GM12878 (cell line): ENCODE measurements around the gene ZG16B. TPM values are rescaled to one million over a fixed set of nuclear protein-coding genes. Genes with fewer than 3 reads are reported as not detected.

Source experiments
- ATAC-seq: fragments of 200-7000 bp; cut with Tn5 transposase; 3 replicates; pipeline ENCODE4 v1.9.1; 2020; ENCODE audit warnings: mild to moderate bottlenecking, moderate library complexity
- BruUV-seq: library from RNA; stranded (reverse); fragments of 400-500 nt; replicated peaks from 2 replicates; lab custom pipeline; 2021; lab: Mats Ljungman, UMichigan
- CTCF ChIA-PET: fragments of 300-600 bp; sonication (Branson Sonifier 250); formaldehyde crosslinking; extraction: SDS; loops from one replicate; lab custom pipeline; 2021; ENCODE audit warnings: inconsistent platforms; lab: Yijun Ruan, JAX
- POLR2A ChIA-PET: fragments of 350-600 bp; formaldehyde crosslinking; extraction: SDS; loops from one replicate; lab custom pipeline; 2021; ENCODE audit warnings: inconsistent platforms; lab: Charles Lee
- RAD21 ChIA-PET: fragments of 300-600 bp; sonication (Branson Sonifier 250); formaldehyde crosslinking; loops from one replicate; lab custom pipeline; 2023; ENCODE audit warnings: antibody characterized with exemption; ENCODE audit not compliant: unreplicated experiment; lab: Charles Lee
- SMC1A ChIA-PET: fragments of 300-600 bp; sonication (Branson Sonifier 250); formaldehyde crosslinking; loops from one replicate; lab custom pipeline; 2023; ENCODE audit not compliant: unreplicated experiment, uncharacterized antibody; lab: Charles Lee
- DNase-seq: peaks from one replicate; pipeline ENCODE4 v3.0.0-alpha.2; 2011; ENCODE audit warnings: low read depth, low spot score
- FAIRE-seq: peaks from 3 replicates; lab custom pipeline; 2011; peaks lifted over from hg19 to GRCh38; lab: Jason Lieb, UNC
- H2AFZ ChIP-seq: 2 replicates; pipeline ENCODE4 v1.6.0; 2011; ENCODE audit warnings: low read depth, low read length, control low read depth; ENCODE audit not compliant: control insufficient read depth
- H3K27ac ChIP-seq: 2 replicates; pipeline ENCODE4 v1.5.1; 2011; ENCODE audit warnings: control low read depth; ENCODE audit not compliant: control insufficient read depth, insufficient read depth
- H3K27me3 ChIP-seq, 2 experiments: replicated peaks in 1 of 2; 2 replicates each; pipeline versions ENCODE4 v1.6.0 to v1.6.1; 2011; ENCODE audit warnings: low read length in 1 of 2; ENCODE audit not compliant: control insufficient read depth in 2 of 2, insufficient read depth in 2 of 2
- H3K36me3 ChIP-seq, 2 experiments: 2 replicates each; pipeline ENCODE4 v1.5.1; 2011; ENCODE audit warnings: low read length in 1 of 2; ENCODE audit not compliant: control insufficient read depth in 2 of 2, insufficient read depth in 2 of 2
- H3K4me1 ChIP-seq: 2 replicates; pipeline ENCODE4 v1.6.1; 2011; ENCODE audit warnings: mild to moderate bottlenecking, low read length, moderate library complexity, mixed read lengths; ENCODE audit not compliant: control insufficient read depth, insufficient read depth
- H3K4me2 ChIP-seq: 2 replicates; pipeline ENCODE4 v1.6.0; 2011; ENCODE audit warnings: control low read depth; ENCODE audit not compliant: control insufficient read depth, insufficient read depth
- H3K4me3 ChIP-seq: fragments of 200-600 bp; sonication (generic); 2 replicates; pipeline ENCODE4 v1.5.1; 2016
- H3K79me2 ChIP-seq: 2 replicates; pipeline ENCODE4 v1.6.0; 2011; ENCODE audit warnings: low read length; ENCODE audit not compliant: control insufficient read depth, insufficient read depth
- H3K9ac ChIP-seq: 2 replicates; pipeline ENCODE4 v1.8.0; 2011; ENCODE audit warnings: low read length, control low read depth, mixed read lengths; ENCODE audit not compliant: control insufficient read depth, insufficient read depth
- H3K9me3 ChIP-seq: replicated peaks from 3 replicates; pipeline ENCODE4 v1.5.1; 2011; ENCODE audit warnings: mild to moderate bottlenecking, low read length; ENCODE audit not compliant: control insufficient read depth, insufficient read depth
- H4K20me1 ChIP-seq: 2 replicates; pipeline ENCODE4 v1.6.0; 2011; ENCODE audit not compliant: control insufficient read depth, insufficient read depth
- BCL11A ChIP-seq: IDR thresholded peaks from 2 replicates; pipeline ENCODE4 v1.6.1; 2011; ENCODE audit warnings: low read depth, low read length
- E4F1 ChIP-seq: fragments of 450-650 bp; IDR thresholded peaks from 2 replicates; pipeline ENCODE4 v1.6.1; 2018; ENCODE audit warnings: borderline replicate concordance, mild to moderate bottlenecking; ENCODE audit not compliant: partially characterized antibody
- EED ChIP-seq: sonication (generic); IDR thresholded peaks from 2 replicates; pipeline ENCODE4 v1.6.1; 2016; ENCODE audit warnings: antibody characterized with exemption, low read depth
- EGR1 ChIP-seq, 2 experiments: IDR thresholded peaks; 1 replicate in 1 of 2; 2 replicates in 1 of 2; pipeline ENCODE4 v1.6.1; 2011 to 2012; ENCODE audit warnings: low read depth in 2 of 2, low read length in 2 of 2, borderline replicate concordance in 1 of 2, mild to moderate bottlenecking in 1 of 2, moderate library complexity in 1 of 2
- IKZF1 ChIP-seq: fragments of 450-650 bp; conservative IDR thresholded peaks from 2 replicates; pipeline ENCODE4 v1.6.1; 2017; ENCODE audit warnings: antibody characterized with exemption, mild to moderate bottlenecking
- JUND ChIP-seq: IDR thresholded peaks from 2 replicates; pipeline ENCODE4 v1.6.1; 2012; ENCODE audit warnings: low read depth, mild to moderate bottlenecking, low read length, improper control_type of control experiment, moderate library complexity
- NR2C1 ChIP-seq: fragments of 450-650 bp; IDR thresholded peaks from 2 replicates; pipeline ENCODE4 v1.6.1; 2017; ENCODE audit warnings: antibody characterized with exemption, mild to moderate bottlenecking, moderate library complexity
- ZSCAN29 ChIP-seq: fragments of 450-650 bp; IDR thresholded peaks from 2 replicates; pipeline ENCODE4 v1.6.1; 2017; ENCODE audit warnings: mild to moderate bottlenecking, moderate library complexity
- WGBS: methylation state at CpG from one replicate; pipeline ENCODE4 v1.1.6; 2016; ENCODE audit warnings: low lambda C conversion rate; ENCODE audit not compliant: insufficient replicate concordance, insufficient coverage; ENCODE audit errors: missing lambda C conversion rate; 5-methylcytosine and 5-hydroxymethylcytosine counted together
- in situ Hi-C: fragments of 300-500 bp; cut with MboI; formaldehyde crosslinking; loops from 9 replicates; pipeline ENCODE4 v1.14.3; 2018; ENCODE audit warnings: mixed read lengths
- intact Hi-C: fragments of 100-400 bp; cut with micrococcal nuclease; formaldehyde crosslinking; loops from one replicate; pipeline ENCODE4 v1.14.2; 2022; ENCODE audit not compliant: unreplicated experiment
- polyA plus RNA-seq, 11 experiments: library from polyadenylated mRNA; depleted of rRNA in 4 of 11; unstranded in 6 of 11; stranded (reverse) in 5 of 11; fragments of >200 nt; fragmentation: Nextera tagmentation in 4 of 11; fragmentation: Illumina TruSeq in 1 of 11; extraction: Ambion mirVana in 4 of 11; extraction: Trizol in 1 of 11; gene quantifications; 1 replicate in 1 of 11; 2 replicates in 10 of 11; pipeline versions ENCODE4 v1.2.1 to v1.2.3, GENCODE V29; 2011 to 2016; ENCODE audit warnings: inconsistent platforms in 2 of 11, missing spikeins in 2 of 11, low read depth in 1 of 11
- total RNA-seq, 4 experiments: library from RNA; depleted of rRNA in 3 of 4; stranded (reverse); fragments of >200 nt in 3 of 4; fragmentation: Illumina TruSeq in 1 of 4; extraction: Trizol in 1 of 4; gene quantifications; 2 replicates each; pipeline versions ENCODE4 v1.2.1 to v1.2.3, GENCODE V29; 2013 to 2021
- TF ChIP-seq, protein P1 (sequence below), 3 experiments: IDR thresholded peaks in 2 of 3; conservative IDR thresholded peaks in 1 of 3; 2 replicates each; pipeline ENCODE4 v1.5.1; 2011; ENCODE audit warnings: low read depth in 3 of 3, low read length in 3 of 3, mild to moderate bottlenecking in 3 of 3, control low read depth in 2 of 3, moderate library complexity in 2 of 3, inconsistent platforms in 1 of 3, mixed read lengths in 1 of 3; ENCODE audit not compliant: control insufficient read depth in 2 of 3, insufficient read depth in 1 of 3; ENCODE audit errors: extremely low read depth in 1 of 3

The ZG16B gene
- total and polyA plus RNA-seq, 10 of the 15 experiments (the other 5 are each of a cell fraction or from before 2014, with no cell fraction given): 1.00 to 11.6 (median 5.8) TPM

DNA sequence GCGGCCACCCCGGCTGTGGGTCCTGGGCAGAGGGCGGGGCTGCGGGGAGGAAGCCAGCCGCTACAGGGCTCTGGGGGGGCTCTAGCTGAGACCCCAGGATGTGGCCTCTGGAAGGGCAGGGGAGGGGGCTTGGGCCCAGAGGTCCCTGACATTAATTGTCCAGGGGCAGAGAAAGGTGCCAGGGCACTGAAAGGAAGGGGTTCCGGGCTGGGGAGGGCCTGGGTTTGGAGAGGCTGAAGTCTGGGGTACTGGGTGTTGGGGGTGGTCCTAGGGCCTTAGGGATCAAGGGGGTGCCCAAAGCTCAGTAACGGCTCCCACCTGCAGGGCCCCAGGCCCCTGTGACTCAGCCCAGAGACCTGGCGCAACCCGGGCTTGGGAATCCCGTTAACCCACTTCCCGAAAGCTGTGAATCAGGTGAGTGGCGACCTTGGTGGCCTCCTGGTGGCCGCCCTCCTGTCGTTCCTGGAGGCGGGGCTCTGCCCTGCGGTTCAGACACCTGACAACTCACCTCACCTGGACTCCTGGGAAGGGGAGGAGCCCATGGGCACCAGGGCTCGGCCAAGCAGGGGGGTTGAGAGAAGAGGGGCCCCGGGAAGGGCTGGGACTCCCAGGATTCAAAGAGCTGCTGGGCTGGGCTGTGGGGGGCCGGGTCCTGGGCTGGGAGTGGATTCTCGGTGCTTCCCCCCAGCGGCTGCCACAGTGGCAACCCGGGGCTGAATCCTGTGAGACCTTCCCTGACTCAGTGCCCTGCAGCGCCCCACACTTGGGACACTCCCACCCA lies 28.3 kb downstream of the ZG16B start:
- ChIA-PET SMC1A (no interaction called here), CTCF (no interaction called here), RAD21 (no interaction called here), POLR2A (no interaction called here)
- intact Hi-C loops: loop anchor here (10.0 kb wide), 1 partner anchor 54 kb away; no protein-coding TSS in a partner anchor
- in situ Hi-C loops: no loop called here
- no peaks in the 10 kb centered on the region for H3K79me2 ChIP-seq
- no peak for FAIRE-seq
- TF ChIP-seq NR2C1 (no peak), JUND (no peak), EGR1 (IDR thresholded peaks at IDR 0.05; ENCODE audit: borderline replicate concordance in 1 of 2, low read depth in 2 of 2, low read length in 2 of 2) (no peak), IKZF1 (no peak), ZSCAN29 (no peak), BCL11A (no peak), E4F1 (no peak), EED (no peak)
- TF ChIP-seq, protein P1, sequence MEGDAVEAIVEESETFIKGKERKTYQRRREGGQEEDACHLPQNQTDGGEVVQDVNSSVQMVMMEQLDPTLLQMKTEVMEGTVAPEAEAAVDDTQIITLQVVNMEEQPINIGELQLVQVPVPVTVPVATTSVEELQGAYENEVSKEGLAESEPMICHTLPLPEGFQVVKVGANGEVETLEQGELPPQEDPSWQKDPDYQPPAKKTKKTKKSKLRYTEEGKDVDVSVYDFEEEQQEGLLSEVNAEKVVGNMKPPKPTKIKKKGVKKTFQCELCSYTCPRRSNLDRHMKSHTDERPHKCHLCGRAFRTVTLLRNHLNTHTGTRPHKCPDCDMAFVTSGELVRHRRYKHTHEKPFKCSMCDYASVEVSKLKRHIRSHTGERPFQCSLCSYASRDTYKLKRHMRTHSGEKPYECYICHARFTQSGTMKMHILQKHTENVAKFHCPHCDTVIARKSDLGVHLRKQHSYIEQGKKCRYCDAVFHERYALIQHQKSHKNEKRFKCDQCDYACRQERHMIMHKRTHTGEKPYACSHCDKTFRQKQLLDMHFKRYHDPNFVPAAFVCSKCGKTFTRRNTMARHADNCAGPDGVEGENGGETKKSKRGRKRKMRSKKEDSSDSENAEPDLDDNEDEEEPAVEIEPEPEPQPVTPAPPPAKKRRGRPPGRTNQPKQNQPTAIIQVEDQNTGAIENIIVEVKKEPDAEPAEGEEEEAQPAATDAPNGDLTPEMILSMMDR (IDR thresholded peaks at IDR 0.05 in 2 of 3, conservative IDR thresholded peaks at IDR 0.05 in 1 of 3; ENCODE audit: control insufficient read depth in 2 of 3, extremely low read depth in 1 of 3, insufficient read depth in 1 of 3, low read depth in 3 of 3, low read length in 3 of 3): no peak
- no peaks in the 10 kb centered on the region for H3K36me3 ChIP-seq
- WGBS: 5% methylated on average over 22 of the region's 23 CpGs
- H3K4me1 ChIP-seq: no peaks in the 10 kb centered on the region
- H3K4me3 ChIP-seq: no peak overlapping the region
- no peak overlapping the region for H3K27ac ChIP-seq
- ATAC-seq: no peak
- DNase-seq: no peak
- peaks cover 3% of the 10 kb centered on the region; the same call in 2 of the 3 replicates for H3K9me3 ChIP-seq
- no peaks in the 10 kb centered on the region; a peak in 1 of 4 replicates for H3K27me3 ChIP-seq
- BruUV-seq: no TSS peak
- no peak overlapping the region for H3K9ac ChIP-seq
- no peak overlapping the region for H3K4me2 ChIP-seq
- H2AFZ ChIP-seq: no peak overlapping the region
- H4K20me1 ChIP-seq: no peaks in the 10 kb centered on the region
